GM19035 (cell line): ENCODE measurements around the gene DDX54.
"Not testable (repeated sequence)": the region's sequence is repeated elsewhere in the genome, so short reads cannot be mapped to it uniquely, and the experiment has no call there.

Experiments
- ATAC-seq: cut with Tn5 transposase; IDR thresholded peaks from one replicate; pipeline ENCODE4 v1.9.1; 2021; ENCODE audit not compliant: unreplicated experiment

The DDX54 gene

DNA sequence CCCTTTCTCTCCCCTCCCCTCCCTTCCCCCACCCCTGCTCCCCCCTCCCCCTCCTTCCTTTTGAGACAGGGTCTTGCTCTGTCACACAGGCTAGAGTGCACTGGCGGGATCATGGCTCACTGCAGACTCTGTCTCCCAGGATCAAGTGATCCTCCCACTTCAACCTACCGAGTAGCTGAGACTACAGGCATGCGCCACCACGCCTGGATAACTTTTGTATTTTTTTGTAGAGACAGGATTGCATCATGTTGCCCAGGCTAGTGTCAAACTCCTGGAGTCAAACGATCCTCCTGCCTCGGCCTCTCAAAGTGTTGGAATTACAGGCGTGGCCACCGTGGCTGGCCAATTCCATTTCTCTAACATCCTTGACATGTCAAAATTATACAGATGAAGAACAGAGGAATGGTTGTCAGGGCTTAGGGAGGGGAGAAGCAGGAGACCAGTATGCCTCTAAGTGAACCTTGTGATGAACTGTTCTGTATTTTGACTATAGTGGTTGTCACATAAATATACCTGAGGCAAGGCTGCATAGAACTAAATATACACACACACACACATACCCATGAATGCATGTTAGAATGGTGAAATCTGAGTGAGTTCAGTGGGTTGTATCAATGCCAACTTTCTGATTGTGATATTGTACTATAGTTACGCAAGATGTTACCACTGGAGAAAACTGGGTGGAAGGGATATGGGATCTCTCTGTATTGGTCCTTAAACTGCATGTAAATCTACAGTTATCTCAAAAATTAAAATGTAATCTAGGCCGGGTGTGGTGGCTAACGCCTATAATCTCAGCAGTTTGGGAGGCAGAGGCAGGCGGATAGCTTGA is 39.3 kb downstream of the DDX54 start:
- ATAC-seq = no peak

DNA sequence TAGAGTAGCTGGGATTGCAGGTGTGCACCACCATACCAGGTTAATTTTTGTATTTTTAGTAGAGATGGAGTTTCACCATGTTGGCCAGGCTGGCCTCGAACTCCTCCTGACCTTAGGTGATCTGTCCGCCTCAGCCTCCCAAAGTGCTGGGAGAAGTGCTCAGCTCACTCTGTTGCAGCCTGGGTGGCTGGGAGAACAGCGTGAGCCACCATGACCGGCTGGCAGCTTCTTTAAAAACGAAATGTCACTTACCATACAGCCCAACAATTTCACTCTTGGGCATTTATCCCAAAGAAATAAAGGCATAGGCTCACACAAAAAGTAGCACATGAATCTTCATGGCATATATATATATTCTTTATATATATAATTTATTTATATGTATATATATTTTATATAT is 40.5 kb downstream of the DDX54 start:
- ATAC-seq = no peak

DNA sequence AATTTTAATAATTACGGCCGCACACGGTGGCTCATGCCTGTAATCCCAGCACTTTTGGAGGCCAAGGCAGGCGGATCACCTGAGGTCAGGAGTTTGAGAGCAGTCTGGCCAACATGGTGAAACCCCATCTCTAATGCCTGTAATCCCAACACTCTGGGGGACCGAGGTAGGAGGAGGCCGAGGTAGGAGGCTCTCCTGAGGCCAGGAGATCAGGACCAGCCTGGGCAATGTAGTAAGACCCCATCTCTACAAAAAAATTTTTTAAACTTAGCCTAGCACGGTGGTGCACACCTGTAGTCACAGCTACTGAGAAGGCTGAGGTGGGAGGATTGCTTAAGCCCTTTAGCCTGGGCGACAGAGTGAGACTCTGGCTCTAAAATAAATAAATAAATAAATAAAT is 41.3 kb downstream of the DDX54 start:
- ATAC-seq = no peak

DNA sequence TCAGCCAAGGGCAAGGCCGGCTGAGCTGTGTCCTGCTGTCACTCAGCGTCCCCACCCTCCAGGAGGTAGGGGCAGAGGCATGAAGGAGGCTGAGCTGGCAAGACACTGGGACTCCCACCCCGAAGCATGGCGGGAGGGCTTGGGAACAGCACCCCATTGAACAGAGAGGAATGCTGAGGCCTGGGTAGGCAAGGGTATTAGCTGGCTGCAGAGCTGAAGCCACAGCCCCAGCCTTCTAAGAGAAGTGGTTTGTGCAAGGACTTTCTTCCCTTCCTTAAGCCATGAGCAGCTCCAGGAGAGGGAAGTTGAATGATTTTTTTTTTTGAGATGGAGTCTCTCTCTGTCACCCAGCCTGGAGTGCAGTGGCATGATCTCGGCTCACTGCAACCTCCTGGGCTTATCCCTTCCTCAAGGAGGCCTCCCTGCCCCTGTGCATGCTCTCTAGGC is 42.4 kb downstream of the DDX54 start:
- no peak for ATAC-seq

DNA sequence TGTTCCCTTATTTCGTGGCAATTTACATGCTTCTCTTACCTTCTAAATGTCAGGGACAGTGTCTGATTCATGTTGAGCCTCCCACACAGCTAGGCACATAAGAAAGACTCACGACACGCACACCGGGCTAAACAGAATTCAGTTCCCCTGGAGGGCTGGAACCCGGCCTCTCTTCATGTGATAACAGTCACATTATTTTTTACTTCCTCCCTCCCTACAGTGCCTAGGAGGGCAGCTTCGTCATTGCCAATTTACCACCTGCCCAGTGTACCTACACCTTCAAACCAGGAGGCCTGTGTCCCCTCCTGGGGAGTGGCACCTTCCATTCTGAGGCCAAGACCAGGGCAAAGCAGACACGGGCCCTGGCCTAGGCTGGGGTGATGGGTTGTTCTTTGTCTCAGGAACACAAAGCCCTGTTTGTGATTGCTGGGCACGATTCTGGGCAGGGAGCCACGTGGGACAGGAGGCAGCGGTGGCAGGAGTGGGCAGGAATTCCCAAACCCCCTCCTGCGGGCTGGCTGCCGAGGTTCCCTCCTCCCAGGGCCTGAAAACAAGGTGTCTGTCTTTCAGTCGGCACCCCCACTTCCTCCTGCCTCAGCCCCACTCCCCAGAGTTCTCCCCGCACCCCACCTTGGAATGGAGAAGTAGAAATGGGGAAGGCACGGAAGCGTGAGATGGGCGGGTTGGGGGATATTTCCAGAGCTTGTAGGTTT is 42.9 kb downstream of the DDX54 start:
- ATAC-seq = no peak

DNA sequence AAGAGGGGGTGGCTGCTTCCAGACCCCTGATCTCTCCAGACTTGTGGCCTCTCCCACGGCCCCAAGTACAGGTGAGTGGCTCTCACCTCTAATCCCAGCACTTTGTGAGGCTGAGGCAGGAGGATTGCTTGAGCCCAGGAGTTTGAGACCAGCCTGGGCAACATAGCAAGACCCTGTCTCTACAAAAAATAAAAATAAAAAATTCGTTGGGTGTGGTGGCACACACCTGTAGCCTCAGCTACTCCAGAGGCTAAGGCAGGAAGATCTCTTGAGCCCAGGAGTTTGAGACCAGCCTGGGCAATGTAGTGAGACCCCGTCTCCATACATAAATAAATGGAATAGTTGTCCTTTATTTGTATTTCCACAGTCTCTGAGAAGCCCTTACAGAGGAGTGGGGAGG is 43.6 kb downstream of the DDX54 start:
- ATAC-seq = not testable (repeated sequence)

DNA sequence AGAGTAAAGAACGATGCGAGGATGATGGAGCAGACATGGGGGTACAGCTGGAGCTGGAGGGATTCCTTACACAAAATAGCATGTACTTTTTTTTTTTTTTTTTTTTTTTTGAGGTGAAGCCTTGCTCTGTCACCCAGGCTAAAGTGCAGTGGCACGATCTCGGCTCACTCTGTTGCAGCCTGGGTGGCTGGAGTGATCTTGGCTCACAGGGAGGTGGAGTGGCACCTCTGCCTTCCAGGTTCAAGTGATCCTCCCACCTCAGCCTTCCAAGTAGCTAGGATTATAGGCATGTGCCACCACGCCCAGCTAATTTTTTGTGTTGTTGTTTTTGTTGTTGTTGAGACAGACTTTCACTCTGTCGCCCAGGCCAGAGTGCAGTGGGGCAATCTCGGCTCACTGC is 44.6 kb downstream of the DDX54 start:
- ATAC-seq = no peak

DNA sequence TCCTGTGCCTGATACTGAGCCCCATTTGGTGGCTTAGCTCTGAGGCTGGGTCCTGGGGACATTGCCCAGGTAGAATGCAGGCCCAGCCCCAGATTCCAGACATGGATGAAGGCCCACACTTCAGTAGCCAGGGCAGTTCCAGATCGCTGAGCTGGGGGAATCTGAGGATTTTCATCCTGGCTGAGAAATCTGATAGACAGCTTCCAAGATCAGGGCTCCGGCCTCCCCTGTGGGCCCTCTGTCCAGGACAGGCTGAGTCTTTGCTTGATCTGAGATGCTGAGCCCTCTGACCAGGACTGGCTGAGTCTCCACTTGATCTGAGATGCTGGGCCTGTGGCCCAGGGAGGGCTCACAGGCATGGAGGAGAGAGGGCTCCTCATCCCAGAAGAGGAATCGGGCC is 46.5 kb downstream of the DDX54 start:
- ATAC-seq = no peak

DNA sequence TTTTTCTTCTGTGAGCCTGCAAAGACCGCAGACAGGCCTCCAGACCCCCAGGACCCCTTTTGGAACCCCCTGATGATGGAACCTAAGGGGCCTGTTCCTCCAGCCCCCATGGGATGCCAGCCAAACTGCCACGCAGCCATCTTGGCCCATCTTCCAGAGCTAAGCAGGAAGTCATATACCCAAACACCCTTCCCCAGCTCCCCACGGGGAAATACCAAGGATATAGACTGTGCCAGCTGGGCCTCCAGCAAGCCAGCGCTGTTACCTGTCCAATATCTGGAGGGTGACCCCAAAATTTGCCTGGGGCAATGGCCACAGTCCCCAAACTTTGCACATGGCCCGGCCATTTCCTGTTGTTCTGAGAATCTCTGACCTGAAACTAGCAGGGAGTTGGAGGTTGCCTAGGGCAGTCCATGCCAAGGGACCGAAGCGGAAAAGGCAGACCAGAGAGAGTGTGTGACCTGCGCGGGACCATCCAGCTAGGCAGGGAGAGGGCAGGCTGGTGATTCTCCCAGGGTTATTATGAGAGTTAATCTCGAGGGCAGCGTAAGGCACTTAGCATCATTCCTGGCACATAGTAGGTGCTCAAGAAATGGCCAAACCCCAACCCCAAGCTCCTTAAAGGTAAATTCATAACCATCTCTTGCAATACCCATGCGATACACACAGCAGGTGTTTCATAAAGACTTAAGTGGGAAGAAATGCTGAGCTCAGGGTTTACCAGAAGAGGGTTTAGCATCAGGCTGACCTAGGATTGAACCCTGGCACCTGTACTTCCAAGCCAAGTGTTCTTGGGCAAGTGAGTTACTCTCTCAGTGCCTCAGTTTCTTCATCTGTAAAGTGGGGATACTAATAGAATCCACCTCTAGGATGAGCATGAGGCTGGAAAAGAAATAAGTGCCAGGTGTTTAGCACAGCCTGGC is 47.2 kb downstream of the DDX54 start:
- ATAC-seq = no peak

DNA sequence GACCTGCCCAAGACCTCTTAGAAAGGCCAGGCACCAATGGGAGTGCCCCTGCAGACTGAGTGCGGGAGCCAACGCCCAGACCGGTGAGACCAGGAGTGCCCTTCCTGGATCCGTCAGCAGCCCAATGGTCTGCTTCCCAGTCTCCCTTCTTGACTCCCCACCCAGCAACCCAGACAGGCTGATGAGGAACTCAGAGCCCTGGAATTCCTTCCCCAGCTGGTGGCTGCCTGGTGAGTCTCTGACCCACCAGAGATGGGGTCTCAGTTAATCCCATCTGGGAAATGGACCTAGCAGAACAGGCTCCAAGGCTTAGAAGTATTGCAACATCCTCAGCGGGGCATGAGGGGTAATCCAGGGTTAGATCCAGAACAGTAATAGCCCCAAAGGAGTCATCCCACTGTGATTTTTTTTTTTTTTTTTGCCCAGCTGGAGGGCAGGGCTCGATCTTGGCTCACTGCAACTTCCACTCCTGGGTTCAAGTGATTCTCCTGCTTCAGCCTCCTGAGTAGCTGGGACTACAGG is 48.2 kb downstream of the DDX54 start:
- ATAC-seq = no peak

DNA sequence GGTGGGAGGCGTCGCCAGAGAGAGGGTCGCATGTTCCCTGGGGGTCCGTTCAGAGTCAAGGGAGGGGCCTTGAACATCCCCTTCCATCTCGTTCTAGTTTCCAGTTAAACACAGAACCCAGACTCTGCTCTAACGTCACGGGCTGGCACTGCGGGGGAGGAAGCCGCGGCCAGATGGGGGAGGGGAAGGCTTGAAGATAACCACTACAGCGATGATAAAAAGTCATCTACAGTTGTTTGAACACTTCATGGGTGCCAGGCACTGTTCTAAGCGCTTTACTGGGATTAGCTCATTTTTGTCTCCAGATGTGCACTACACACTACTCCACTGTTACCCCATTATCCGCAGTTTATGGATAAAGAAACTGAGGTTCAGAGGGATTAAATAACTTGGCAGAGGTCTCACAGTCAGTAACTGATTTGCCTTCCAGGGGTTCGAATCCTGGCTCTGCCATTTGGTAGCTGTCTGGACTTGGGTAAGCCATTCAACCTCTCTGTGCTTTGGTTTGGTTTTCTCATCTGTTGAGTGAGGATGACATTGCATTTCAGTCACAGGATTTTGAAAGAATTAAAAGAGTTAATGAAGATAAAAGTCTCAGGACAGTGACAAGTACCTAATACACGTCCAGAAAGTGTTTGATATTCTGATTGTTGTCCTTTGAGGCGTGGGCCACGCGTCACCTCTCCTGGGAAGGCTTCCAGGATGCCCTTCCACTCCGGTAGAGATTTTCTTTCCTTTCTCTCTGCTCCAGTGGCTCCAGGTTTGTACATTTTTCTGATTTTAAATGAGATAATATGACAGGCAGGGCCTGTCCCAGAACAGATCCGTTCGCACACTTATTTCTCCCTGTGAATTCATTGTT is 48.9 kb downstream of the DDX54 start:
- ATAC-seq = no peak

DNA sequence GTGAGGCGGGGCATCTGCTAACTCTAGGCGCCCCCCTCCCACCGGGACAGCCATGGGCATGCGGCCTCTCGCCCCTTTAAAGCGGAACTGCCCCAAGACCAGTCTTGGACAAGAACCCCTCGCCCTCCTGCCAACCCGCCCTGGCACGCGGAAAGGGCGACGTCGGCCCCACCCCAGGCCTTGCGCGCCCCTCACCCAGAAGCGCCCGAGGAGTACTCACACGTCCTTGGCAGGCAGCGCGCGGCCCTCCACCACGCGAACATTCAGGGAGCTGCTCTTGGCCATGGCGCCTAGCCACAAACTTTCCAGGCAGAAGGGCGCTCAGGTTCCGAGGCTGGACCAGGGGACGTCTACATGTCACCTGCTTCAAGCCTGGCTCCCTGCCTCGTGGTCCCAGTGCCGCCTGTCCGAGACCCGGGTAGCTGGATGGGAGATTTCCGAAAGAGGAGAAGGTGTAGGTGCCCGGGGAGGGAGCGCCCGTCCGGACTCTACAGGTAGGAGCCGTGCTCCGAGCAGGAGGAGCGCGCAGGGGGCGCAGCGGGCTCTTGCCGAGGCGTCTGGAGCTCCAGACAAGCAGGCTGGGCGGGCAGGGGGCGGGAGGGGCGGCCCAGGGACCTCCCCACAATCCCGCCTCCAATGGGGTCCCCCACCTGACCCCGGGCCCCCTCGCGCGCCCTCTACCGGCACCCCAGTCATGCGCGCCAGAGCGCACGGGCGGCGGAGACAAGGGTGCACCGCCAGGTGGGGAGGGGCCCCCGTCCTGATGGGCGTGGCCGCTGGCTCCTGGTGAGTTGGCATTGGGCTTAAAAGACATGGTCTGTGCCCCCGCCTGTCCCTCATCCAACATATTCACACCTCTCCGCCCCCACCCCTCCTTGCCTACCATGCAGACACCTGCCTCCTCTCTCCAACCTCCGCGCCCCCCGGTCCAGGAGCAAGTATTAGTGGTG is 49.8 kb downstream of the DDX54 start, which contains the start of gene RASAL1:
RASAL1 (minus strand) TSS at position 584 of the 950 bp plus-strand sequence; CDS start at position 285, 299 bp downstream.
- ATAC-seq = no peak

DNA sequence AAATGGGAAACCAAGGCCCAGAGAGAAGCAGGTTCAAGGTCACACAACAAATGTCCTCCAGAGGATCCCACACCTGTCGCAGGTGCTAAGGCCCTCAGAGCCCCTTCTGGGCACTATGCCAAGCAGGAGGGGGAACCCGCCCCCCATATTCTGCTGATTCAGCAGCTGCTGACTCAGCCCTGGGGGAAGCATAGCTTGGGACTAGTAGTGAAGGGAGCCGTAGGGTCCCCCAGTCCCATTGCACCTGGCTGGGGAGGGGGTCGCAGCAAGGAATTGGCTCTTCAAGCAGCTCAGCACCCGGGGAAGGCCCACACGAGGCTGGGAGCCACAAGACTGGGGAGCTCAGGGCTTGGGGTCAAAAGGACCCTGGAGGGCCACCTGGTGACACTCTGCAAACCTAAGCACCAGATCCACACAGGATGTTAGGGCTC is 50.7 kb downstream of the DDX54 start:
- no peak for ATAC-seq

DNA sequence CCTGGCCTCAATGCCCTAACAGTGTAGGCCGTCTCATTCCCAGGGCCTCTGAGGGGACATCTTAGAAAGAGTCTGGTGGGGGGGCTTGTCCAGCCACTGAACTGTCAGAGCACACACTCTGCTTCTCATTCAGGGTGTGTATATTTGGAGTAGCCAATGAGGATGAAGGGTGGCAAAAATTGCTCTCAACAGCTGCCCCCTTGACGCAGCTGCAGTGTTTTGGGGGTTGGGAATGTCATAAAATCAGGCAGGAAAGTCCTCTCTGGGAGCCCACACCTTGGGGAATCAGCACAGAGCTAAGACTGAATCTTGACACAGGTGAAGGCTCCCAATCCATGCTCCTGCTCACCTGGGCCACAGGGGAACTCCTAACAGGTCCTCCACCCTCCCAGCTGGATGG is 51.2 kb downstream of the DDX54 start:
- no peak for ATAC-seq

DNA sequence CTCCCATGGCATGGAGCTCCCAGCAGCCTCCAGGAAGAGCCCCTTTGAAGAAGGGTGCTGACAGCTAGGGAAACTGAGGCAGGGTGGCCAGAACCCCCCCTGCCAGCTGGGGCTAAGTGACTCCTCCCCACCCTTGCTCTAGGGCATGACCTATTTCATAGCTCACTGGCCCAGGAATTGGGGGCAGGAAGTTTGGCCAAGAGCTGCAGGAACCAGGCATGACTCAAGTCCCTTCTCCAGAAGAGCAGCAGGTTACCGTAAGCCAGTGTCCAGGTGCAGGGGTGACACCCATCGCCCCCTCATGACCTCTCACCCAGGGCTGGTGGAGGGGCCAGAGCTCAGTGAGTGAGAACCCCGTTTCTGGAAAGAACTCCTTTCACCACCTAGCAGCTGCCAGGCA is 51.6 kb downstream of the DDX54 start:
- ATAC-seq = no peak

DNA sequence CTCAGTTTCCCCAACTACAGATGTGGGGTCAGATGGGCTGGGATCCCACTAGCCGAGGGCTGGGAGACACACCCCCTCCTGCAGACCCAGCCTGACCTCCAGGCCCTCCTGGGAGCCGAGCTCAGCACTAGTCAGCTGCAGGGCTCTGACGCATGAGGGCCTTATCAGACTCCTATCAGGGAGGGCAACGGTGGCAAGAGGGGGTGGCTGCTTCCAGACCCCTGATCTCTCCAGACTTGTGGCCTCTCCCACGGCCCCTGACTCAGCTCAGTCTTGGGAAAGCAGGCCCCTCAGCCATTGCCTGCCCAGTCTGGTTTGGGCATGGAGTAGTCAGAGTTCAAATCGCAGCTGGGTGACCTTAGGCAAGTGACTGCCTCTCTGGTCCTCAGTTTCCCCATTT is 52.2 kb downstream of the DDX54 start:
- no peak for ATAC-seq

DNA sequence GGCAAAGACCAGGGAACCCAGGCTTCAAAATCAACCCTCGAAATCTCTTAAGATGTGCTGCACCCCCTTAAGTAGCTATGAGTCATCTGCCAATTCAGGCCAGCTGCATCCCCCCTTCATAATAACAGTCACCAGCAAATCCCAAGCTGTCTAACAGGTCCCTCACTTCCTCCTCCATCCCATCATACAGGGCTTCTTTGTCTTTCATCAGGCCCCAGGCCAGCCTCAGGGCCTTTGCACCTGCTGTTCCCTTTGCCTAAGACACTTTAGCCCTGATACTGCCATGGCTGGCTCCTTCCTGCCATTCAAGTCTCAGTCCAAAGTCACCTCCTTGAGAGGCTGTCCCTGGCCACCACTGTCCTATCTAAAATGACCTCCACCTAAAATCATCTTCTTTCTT is 53.7 kb downstream of the DDX54 start:
- ATAC-seq = no peak

DNA sequence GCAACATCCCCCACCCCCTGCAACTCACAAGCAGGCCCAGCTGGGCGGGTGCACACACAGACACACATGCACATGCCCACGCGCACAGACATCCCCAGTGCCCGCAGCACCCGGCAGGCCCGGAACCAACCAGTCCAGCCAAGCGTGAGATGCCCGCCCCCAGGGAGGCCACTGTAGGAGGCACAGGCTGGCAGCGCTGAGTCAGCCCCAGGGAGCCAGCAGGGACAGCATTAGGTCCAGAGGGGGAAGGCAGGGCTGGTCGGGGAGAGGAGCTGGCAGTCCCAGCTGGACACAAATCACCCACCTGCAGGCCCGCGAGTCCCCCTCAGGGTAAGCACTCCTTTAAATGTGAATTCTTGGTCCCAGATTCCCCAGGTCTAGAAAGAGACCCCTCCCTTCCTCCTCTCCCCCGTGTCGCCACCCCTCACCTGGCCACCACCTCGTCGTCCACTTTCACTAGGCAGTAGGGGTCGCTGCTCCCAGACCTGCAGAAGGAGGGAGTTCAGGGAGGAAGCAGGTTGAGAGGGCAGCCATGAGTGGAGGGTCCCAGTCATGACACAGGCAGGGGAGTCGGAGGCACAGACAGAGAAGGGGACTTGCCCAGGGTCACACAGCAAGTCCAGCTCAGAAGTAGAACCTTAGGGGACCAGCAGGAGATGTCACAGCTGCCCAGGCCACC is 54.7 kb downstream of the DDX54 start:
- ATAC-seq = no peak
